GM12878 (cell line): ENCODE data around the gene DGKI. TPM values are rescaled to one million over a fixed set of nuclear protein-coding genes. Genes with fewer than 3 reads are reported as not detected.

Experiments used
- ATAC-seq: fragments of 200-7000 bp; cut with Tn5 transposase; 3 replicates; pipeline ENCODE4 v1.9.1; 2020; ENCODE audit warnings: mild to moderate bottlenecking, moderate library complexity
- BruUV-seq: library from RNA; stranded (reverse); fragments of 400-500 nt; replicated peaks from 2 replicates; lab custom pipeline; 2021; lab: Mats Ljungman, UMichigan
- CTCF ChIA-PET: fragments of 300-600 bp; sonication (Branson Sonifier 250); formaldehyde crosslinking; extraction: SDS; loops from one replicate; lab custom pipeline; 2021; ENCODE audit warnings: inconsistent platforms; lab: Yijun Ruan, JAX
- POLR2A ChIA-PET: fragments of 350-600 bp; formaldehyde crosslinking; extraction: SDS; loops from one replicate; lab custom pipeline; 2021; ENCODE audit warnings: inconsistent platforms; lab: Charles Lee
- RAD21 ChIA-PET: fragments of 300-600 bp; sonication (Branson Sonifier 250); formaldehyde crosslinking; loops from one replicate; lab custom pipeline; 2023; ENCODE audit warnings: antibody characterized with exemption; ENCODE audit not compliant: unreplicated experiment; lab: Charles Lee
- SMC1A ChIA-PET: fragments of 300-600 bp; sonication (Branson Sonifier 250); formaldehyde crosslinking; loops from one replicate; lab custom pipeline; 2023; ENCODE audit not compliant: unreplicated experiment, uncharacterized antibody; lab: Charles Lee
- DNase-seq: peaks from one replicate; pipeline ENCODE4 v3.0.0-alpha.2; 2011; ENCODE audit warnings: low read depth, low spot score
- FAIRE-seq: peaks from 3 replicates; lab custom pipeline; 2011; peaks lifted over from hg19 to GRCh38; lab: Jason Lieb, UNC
- H2AFZ ChIP-seq: 2 replicates; pipeline ENCODE4 v1.6.0; 2011; ENCODE audit warnings: low read depth, low read length, control low read depth; ENCODE audit not compliant: control insufficient read depth
- H3K27ac ChIP-seq: 2 replicates; pipeline ENCODE4 v1.5.1; 2011; ENCODE audit warnings: control low read depth; ENCODE audit not compliant: control insufficient read depth, insufficient read depth
- H3K27me3 ChIP-seq, 2 experiments: replicated peaks in 1 of 2; 2 replicates each; pipeline versions ENCODE4 v1.6.0 to v1.6.1; 2011; ENCODE audit warnings: low read length in 1 of 2; ENCODE audit not compliant: control insufficient read depth in 2 of 2, insufficient read depth in 2 of 2
- H3K36me3 ChIP-seq, 2 experiments: 2 replicates each; pipeline ENCODE4 v1.5.1; 2011; ENCODE audit warnings: low read length in 1 of 2; ENCODE audit not compliant: control insufficient read depth in 2 of 2, insufficient read depth in 2 of 2
- H3K4me1 ChIP-seq: 2 replicates; pipeline ENCODE4 v1.6.1; 2011; ENCODE audit warnings: mild to moderate bottlenecking, low read length, moderate library complexity, mixed read lengths; ENCODE audit not compliant: control insufficient read depth, insufficient read depth
- H3K4me2 ChIP-seq: 2 replicates; pipeline ENCODE4 v1.6.0; 2011; ENCODE audit warnings: control low read depth; ENCODE audit not compliant: control insufficient read depth, insufficient read depth
- H3K4me3 ChIP-seq: fragments of 200-600 bp; sonication (generic); 2 replicates; pipeline ENCODE4 v1.5.1; 2016
- H3K79me2 ChIP-seq: 2 replicates; pipeline ENCODE4 v1.6.0; 2011; ENCODE audit warnings: low read length; ENCODE audit not compliant: control insufficient read depth, insufficient read depth
- H3K9ac ChIP-seq: 2 replicates; pipeline ENCODE4 v1.8.0; 2011; ENCODE audit warnings: low read length, control low read depth, mixed read lengths; ENCODE audit not compliant: control insufficient read depth, insufficient read depth
- H3K9me3 ChIP-seq: replicated peaks from 3 replicates; pipeline ENCODE4 v1.5.1; 2011; ENCODE audit warnings: mild to moderate bottlenecking, low read length; ENCODE audit not compliant: control insufficient read depth, insufficient read depth
- H4K20me1 ChIP-seq: 2 replicates; pipeline ENCODE4 v1.6.0; 2011; ENCODE audit not compliant: control insufficient read depth, insufficient read depth
- BRCA1 ChIP-seq: IDR thresholded peaks from 2 replicates; pipeline ENCODE4 v1.6.1; 2011; ENCODE audit warnings: low read depth, low read length, improper control_type of control experiment
- GABPA ChIP-seq: IDR thresholded peaks from 2 replicates; pipeline ENCODE4 v1.6.1; 2014; ENCODE audit warnings: antibody characterized with exemption, low read depth, mild to moderate bottlenecking, inconsistent platforms
- GATAD2B ChIP-seq: fragments of 450-650 bp; conservative IDR thresholded peaks from 2 replicates; pipeline ENCODE4 v1.6.1; 2017; ENCODE audit warnings: low read depth, mild to moderate bottlenecking, moderate library complexity
- IRF4 ChIP-seq: IDR thresholded peaks from 2 replicates; pipeline ENCODE4 v1.6.1; 2011; ENCODE audit warnings: low read depth, low read length
- MTA2 ChIP-seq: fragments of 450-650 bp; IDR thresholded peaks from 2 replicates; pipeline ENCODE4 v1.6.1; 2016; ENCODE audit warnings: low read depth, mild to moderate bottlenecking, moderate library complexity
- SMAD5 ChIP-seq: IDR thresholded peaks from 2 replicates; pipeline ENCODE4 v1.6.1; 2016; ENCODE audit warnings: antibody characterized with exemption, low read depth
- YY1 ChIP-seq: IDR thresholded peaks from 2 replicates; pipeline ENCODE4 v1.6.1; 2011; ENCODE audit warnings: low read depth, mild to moderate bottlenecking, low read length
- ZBTB11 ChIP-seq: fragments of 450-650 bp; formaldehyde crosslinking; IDR thresholded peaks from 2 replicates; pipeline ENCODE4 v1.5.0; 2022; ENCODE audit warnings: mild to moderate bottlenecking, missing genetic modification characterization
- WGBS: methylation state at CpG from one replicate; pipeline ENCODE4 v1.1.6; 2016; ENCODE audit warnings: low lambda C conversion rate; ENCODE audit not compliant: insufficient replicate concordance, insufficient coverage; ENCODE audit errors: missing lambda C conversion rate; 5-methylcytosine and 5-hydroxymethylcytosine counted together
- in situ Hi-C: fragments of 300-500 bp; cut with MboI; formaldehyde crosslinking; loops from 9 replicates; pipeline ENCODE4 v1.14.3; 2018; ENCODE audit warnings: mixed read lengths
- intact Hi-C: fragments of 100-400 bp; cut with micrococcal nuclease; formaldehyde crosslinking; loops from one replicate; pipeline ENCODE4 v1.14.2; 2022; ENCODE audit not compliant: unreplicated experiment
- polyA plus RNA-seq, 11 experiments: library from polyadenylated mRNA; depleted of rRNA in 4 of 11; unstranded in 6 of 11; stranded (reverse) in 5 of 11; fragments of >200 nt; fragmentation: Nextera tagmentation in 4 of 11; fragmentation: Illumina TruSeq in 1 of 11; extraction: Ambion mirVana in 4 of 11; extraction: Trizol in 1 of 11; gene quantifications; 1 replicate in 1 of 11; 2 replicates in 10 of 11; pipeline versions ENCODE4 v1.2.1 to v1.2.3, GENCODE V29; 2011 to 2016; ENCODE audit warnings: inconsistent platforms in 2 of 11, missing spikeins in 2 of 11, low read depth in 1 of 11
- total RNA-seq, 4 experiments: library from RNA; depleted of rRNA in 3 of 4; stranded (reverse); fragments of >200 nt in 3 of 4; fragmentation: Illumina TruSeq in 1 of 4; extraction: Trizol in 1 of 4; gene quantifications; 2 replicates each; pipeline versions ENCODE4 v1.2.1 to v1.2.3, GENCODE V29; 2013 to 2021
- TF ChIP-seq, protein P1 (sequence below): fragments of 450-650 bp; IDR thresholded peaks from 2 replicates; pipeline ENCODE4 v1.6.1; 2018; ENCODE audit warnings: borderline replicate concordance, mild to moderate bottlenecking; ENCODE audit not compliant: partially characterized antibody

DGKI gene
- total and polyA plus RNA-seq, 10 of the 15 experiments (the other 5 are each of a cell fraction or from before 2014, with no cell fraction given), result 10.4 to 37.1 (median 22.1) TPM

DNA sequence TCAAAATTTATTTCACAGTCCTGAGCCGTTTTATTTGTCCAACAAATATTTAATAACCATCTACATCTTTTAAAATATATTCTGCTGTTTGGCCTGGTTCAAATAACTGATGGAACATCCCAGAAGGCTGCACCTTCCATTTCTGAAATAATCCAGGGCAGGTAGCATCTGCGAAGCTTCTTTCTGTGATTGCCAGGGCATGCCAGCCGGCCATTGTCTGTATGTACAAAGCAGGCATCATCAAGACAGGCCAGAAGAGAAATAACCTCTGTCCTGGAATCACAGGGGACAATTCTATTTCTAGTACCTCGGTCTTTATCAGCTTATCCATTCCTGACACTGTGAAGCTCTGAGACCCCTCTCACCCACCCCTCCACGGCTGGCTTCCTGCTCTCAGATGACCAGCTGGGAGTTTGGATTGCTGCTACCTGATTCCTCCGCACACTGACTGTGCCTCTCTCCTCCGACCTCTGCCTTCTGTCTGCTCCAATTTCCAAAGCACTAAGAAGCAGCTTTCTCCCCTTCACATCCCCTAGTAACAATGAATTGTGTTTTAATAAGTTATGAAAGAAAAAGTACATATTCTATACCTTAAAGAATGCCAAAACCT is 8.0 kb downstream of the DGKI start:
- no peaks in the 10 kb centered on the region for H3K27me3 ChIP-seq
- TF ChIP-seq GABPA (no peak), GATAD2B (no peak), YY1 (no peak), BRCA1 (no peak), MTA2 (no peak), ZBTB11 (CRISPR knock-in tag) (no peak), SMAD5 (no peak), IRF4 (no peak)
- TF ChIP-seq, protein P1, sequence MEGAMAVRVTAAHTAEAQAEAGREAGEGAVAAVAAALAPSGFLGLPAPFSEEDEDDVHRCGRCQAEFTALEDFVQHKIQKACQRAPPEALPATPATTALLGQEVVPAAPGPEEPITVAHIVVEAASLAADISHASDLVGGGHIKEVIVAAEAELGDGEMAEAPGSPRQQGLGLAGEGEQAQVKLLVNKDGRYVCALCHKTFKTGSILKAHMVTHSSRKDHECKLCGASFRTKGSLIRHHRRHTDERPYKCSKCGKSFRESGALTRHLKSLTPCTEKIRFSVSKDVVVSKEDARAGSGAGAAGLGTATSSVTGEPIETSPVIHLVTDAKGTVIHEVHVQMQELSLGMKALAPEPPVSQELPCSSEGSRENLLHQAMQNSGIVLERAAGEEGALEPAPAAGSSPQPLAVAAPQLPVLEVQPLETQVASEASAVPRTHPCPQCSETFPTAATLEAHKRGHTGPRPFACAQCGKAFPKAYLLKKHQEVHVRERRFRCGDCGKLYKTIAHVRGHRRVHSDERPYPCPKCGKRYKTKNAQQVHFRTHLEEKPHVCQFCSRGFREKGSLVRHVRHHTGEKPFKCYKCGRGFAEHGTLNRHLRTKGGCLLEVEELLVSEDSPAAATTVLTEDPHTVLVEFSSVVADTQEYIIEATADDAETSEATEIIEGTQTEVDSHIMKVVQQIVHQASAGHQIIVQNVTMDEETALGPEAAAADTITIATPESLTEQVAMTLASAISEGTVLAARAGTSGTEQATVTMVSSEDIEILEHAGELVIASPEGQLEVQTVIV, result no peak
- no peak overlapping the region for H2AFZ ChIP-seq
- 26% methylated on average over 7 of the region's 7 CpGs for WGBS
- DNase-seq (no peak), FAIRE-seq (no peak), ATAC-seq (no peak)
- intact Hi-C loops, result no loop called here
- no peak overlapping the region for H3K9ac ChIP-seq
- H3K4me3 ChIP-seq, result no peak overlapping the region
- no peaks in the 10 kb centered on the region for H4K20me1 ChIP-seq
- H3K4me2 ChIP-seq, result no peak overlapping the region
- no peaks in the 10 kb centered on the region; the same call in 2 of the 3 replicates for H3K9me3 ChIP-seq
- no peaks in the 10 kb centered on the region for H3K4me1 ChIP-seq
- H3K27ac ChIP-seq, result no peak overlapping the region
- ChIA-PET CTCF (interaction anchor here (1.6 to 3.2 kb wide), 4 partner anchors 10 to 182 kb away, joined by 4 to 15 read pairs (median 6); no protein-coding TSS in a partner anchor), POLR2A (interaction anchor here (1.0 to 4.8 kb wide), 5 partner anchors 9 to 64 kb away, joined by 3 to 24 read pairs (median 3); no protein-coding TSS in a partner anchor), RAD21 (interaction anchor here (1.0 to 7.9 kb wide), 5 partner anchors 14 to 181 kb away, joined by 3 to 109 read pairs (median 6); no protein-coding TSS in a partner anchor), SMC1A (interaction anchor here (1.4 to 13.7 kb wide), 14 partner anchors 12 to 182 kb away, joined by 3 to 281 read pairs (median 14); no protein-coding TSS in a partner anchor)
- H3K36me3 ChIP-seq, result no peaks in the 10 kb centered on the region
- in situ Hi-C loops, result no loop called here
- BruUV-seq, result no TSS peak
- no peaks in the 10 kb centered on the region for H3K79me2 ChIP-seq
